ENCODE measurements around the gene VIT. TPM values are rescaled to one million over a fixed set of nuclear protein-coding genes. Genes with fewer than 3 reads are reported as not detected.

VIT gene
- total RNA-seq, 1 donor from 2014 or later: not detected

Other genes with a start within 250 kb of the VIT start
- 13.5 and 17.5 TPM in 2 replicates for gene FEZ2, start 98.5 kb upstream of the VIT start, total RNA-seq

Measured in activated CD4-positive, alpha-beta T cell treated with anti-CD3 and anti-CD28 coated beads, Interleukin-2, amount 10 ng/mL, durations not matched to agents 24 days and 14 days (primary cell).